GM21737 (cell line): Measurements from ENCODE around the gene ANKRD53.

Experiments
- ATAC-seq: cut with Tn5 transposase; IDR thresholded peaks from one replicate; pipeline ENCODE4 v1.9.1; 2021; ENCODE audit warnings: mild to moderate bottlenecking, moderate library complexity; ENCODE audit not compliant: unreplicated experiment

ANKRD53 gene

DNA sequence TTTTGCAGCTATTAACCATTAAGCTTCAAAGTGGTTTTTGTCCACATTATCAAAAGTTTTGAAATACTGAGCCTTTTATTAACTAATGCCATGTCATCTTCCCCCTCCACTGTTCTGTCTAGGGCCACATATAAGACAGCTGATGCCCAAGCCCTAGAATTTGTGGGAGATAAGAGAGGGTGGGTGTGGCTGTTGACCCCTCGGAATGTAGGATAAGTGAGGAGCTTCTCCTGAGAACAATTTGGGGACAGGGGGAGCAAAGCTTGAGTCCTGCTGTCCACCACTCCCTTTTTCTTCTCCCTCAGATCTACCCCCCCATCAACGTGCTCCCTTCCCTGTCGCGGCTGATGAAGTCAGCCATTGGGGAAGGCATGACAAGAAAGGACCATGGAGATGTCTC is 14.3 kb upstream of the ANKRD53 start:
- ATAC-seq, result no peak

GRCh38 chr2:70964596-70965386 is 13.6 kb upstream of the ANKRD53 start:
- ATAC-seq, result no peak

GRCh38 chr2:70965506-70965905 is 12.9 kb upstream of the ANKRD53 start:
- no peak for ATAC-seq

DNA sequence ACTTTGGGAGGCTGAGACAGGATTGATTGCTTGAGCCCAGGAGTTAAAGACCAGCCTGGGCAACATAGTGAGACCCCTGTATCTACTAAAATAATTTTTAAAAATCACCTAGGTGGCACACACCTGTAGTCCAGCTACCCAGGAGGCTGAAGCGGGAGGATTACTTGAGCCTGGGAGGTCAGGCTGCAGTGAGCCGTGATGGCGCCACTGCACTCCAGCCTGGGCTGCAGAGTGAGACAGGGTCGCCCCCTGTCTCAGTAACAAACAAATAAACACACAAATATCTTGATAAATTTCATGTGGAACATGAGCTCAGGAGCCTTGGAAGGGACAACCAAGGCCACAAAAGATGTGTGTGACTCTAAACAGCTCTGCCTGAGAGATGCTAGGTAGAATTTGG is 11.7 kb upstream of the ANKRD53 start:
- no peak for ATAC-seq

DNA sequence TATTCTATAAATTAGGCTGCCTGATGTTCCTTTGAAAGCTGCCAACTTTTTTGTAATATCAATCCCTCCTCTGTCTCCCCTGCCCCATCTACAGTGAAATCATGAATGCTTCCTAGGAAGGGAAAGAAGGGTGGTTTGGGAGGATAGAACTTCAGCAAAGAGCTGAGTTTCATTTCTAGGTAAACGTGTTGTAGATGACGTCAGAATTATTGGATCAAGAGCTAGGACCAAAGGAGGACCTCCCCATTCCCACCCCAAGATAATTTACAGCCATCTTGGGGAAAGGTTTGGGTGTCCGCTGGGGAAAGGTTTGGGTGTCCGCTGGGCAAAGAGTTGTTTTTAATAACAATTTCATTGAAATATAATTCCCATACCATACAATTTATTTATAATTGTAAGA is 11.2 kb upstream of the ANKRD53 start:
- no peak for ATAC-seq

DNA sequence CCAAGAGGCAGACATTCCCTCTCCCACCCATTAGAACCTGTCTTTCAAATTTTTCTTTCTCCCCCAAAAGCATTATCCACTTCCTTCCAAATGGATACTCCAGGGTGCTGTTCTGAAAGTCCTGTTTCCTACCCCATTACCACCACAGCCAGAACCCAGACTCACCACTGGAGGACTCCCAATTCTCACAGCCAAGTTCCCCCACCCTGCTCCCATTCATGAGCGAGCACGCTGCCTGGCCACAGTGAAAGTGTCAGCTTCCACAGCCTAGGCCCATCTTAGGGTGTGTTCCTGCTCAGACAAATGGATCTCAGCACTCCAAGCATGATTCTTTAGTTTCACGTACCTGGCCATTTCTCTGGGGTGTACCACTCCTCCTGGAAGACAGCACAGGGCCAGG is 3.8 kb upstream of the ANKRD53 start:
- ATAC-seq, result no peak

GRCh38 chr2:70975237-70975636 is 3.2 kb upstream of the ANKRD53 start:
- no peak for ATAC-seq

DNA sequence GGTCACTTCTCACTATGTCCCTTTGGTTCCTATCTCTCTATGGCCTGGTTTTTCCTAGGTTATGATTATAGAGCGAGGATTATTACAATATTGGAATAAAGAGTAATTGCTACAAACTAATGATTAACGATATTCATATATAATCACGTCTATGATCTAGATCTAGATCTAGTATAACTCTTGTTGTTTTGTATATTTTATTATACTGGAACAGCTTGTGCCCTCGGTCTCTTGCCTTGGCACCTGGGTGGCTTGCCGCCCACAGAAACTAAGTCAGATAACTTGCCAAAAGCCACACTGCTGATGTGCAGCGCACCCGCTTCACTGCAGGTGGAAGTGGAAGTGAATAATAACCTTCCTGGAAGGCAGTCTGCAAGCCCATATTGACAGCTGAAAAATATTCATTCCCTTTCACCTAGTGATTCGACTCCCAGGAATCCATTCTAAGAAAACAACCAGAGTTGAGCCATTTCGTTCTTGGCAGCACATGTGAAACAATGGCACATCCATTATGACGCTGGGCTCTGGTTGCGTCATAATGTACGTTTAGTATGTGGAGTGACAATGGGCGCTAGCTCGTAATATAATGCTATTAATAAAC is 725 bp upstream of the ANKRD53 start:
- ATAC-seq, result no peak

GRCh38 chr2:70979180-70979488 is 704 bp downstream of the ANKRD53 start:
- ATAC-seq, result no peak

DNA sequence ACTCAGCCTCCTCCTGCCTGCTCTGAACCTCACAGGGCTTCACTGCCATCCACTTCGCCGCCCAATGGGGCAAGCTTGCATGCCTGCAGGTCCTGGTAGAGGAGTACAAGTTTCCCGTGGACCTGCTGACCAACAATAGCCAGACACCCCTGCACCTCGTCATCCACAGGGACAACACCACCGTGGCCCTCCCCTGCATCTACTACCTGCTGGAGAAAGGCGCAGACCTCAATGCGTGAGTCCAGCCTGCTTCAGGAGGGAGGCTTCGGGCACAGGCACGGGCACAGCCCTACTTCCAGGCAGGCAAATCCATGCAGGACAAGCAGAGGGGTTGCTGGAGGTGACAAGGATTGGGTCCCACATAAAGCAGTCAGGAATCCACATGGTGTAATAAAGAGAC is 1.2 kb downstream of the ANKRD53 start:
- no peak for ATAC-seq

- ATAC-seq, result no peak
These were observed 3.0 kb downstream of the ANKRD53 start for GRCh38 chr2:70981421-70981820.

DNA sequence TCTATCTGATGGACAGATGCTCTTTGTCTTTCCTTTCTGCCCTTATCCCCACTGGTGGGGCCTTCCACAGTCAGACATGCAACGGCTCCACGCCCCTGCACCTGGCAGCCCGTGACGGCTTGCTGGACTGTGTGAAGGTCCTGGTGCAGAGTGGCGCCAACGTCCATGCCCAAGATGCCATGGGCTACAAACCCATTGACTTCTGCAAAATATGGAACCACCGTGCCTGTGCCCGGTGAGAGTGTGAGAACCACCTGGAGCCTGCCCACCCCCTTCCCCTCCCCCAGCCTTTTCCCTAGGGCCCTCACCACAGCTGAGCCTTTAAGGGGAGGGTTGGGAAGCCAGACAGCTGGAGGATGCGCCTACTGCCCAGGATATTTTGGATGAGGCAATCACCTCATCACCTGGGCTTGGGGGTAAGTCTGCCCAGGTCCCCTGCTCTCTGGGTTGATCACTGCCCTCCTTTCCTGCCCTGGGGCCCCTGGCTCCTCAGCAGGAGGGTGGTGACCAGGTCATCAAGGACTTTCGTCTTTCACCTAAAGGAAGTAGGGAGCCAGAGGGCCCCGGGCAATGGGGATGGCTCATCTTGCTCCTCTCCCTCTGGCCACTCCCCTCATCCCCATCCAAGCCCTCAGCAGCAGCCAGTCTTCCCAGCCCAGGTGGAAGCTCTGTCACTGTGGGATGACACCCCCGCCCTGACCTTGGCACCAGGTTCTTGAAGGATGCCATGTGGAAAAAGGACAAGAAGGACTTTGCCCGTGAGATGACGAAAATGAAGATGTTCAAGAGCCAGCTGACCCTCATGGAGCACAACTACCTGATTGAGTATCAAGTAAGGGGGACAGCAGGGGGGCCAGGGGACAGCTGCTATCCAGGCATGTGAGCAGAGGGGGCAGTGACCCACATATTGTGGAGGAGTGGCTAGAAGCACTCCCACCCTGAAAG is 3.7 kb downstream of the ANKRD53 start:
- ATAC-seq, result no peak

- ATAC-seq, result no peak
These were observed 4.5 kb downstream of the ANKRD53 start for GRCh38 chr2:70982971-70983370.

DNA sequence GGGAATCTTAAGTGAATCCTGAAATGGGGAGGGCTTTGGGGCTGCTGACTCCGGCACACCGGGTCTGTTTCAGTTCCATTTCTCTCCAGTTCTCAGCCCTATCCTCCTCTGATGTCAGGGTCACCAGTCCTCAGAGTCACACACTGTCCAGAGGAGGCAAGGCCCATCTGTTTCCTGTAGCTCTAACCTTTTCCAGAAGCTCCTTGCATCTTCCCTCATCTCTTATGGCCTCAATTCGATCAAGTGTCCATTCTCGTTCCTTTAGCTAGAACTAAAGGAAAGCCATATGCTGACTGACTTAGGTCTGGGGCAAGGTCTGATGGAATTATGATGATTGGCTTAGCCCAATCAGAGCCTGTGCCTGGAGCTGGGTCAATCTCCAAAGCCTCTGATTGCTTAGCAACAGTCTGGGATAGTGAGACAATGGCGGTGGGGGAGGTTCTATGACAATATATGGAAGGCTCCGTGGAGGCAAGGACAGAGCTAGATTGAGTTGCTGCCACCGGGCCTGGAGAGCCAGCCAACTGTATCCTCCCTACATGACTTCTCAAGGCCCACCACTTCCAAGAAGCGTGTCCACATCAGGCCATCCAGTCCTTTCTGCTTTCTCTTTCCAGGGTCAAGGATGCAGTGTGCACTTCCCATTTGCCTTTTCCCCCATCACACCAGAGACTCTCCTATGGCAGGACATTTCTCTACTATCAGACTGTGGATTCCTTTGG is 5.2 kb downstream of the ANKRD53 start:
- no peak for ATAC-seq

- no peak for ATAC-seq
These were observed 5.8 kb downstream of the ANKRD53 start for GRCh38 chr2:70984228-70984575.

GRCh38 chr2:70984576-70985282 is 6.3 kb downstream of the ANKRD53 start:
- ATAC-seq, result peak; percentile 75

GRCh38 chr2:70985283-70985688 is 6.9 kb downstream of the ANKRD53 start:
- no peak for ATAC-seq

DNA sequence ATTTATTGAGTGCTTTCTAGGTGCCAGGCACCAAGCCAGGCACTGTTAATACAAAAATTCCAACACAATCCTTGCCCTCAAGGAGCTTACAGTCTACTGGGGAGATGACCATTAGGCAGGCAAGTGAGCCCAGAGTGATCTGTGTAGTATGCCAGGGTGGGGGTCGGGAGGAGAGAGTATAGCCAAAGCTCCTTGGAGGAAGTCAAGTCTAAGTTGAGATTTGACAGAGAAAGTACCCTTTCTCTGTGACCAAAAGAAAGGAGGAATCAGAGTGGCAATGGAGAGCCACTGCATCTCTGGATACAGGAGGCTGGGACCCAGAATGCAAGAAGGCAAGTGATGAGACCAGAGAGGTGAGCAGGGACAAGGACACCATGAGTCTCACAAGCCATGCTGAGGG is 7.5 kb downstream of the ANKRD53 start:
- no peak for ATAC-seq

GRCh38 chr2:70986499-70987189 is 8.2 kb downstream of the ANKRD53 start:
- ATAC-seq, result no peak

- no peak for ATAC-seq
These were observed 9.0 kb downstream of the ANKRD53 start for GRCh38 chr2:70987386-70987785.
